Body of pancreas (tissue), 4 donors: Measurements from ENCODE around the gene SAMHD1. TPM values are rescaled to one million over a fixed set of nuclear protein-coding genes. Genes with fewer than 3 reads are reported as not detected.

Experiments used
- ATAC-seq: fragments of 150-250 bp; one replicate; pipeline ENCODE4 v1.9.1; 2016
- DNase-seq, 4 donors: peaks; one replicate each; pipeline ENCODE4 v3.0.0-alpha.2; 2019
- H3K27ac ChIP-seq, 4 donors: fragments of 200-600 bp; sonication (generic); 1 replicate in 3 of 4; 2 replicates in 1 of 4; pipeline versions ENCODE4 v1.5.1 to v1.6.1; 2016 to 2019; ENCODE audit warnings: mild to moderate bottlenecking in 1 of 4, mixed read lengths in 1 of 4, moderate library complexity in 1 of 4
- H3K27me3 ChIP-seq, 2 donors: fragments of 200-600 bp; sonication (generic); one replicate each; pipeline ENCODE4 v1.6.0; 2016; ENCODE audit warnings: mild to moderate bottlenecking in 1 of 2
- H3K36me3 ChIP-seq, 2 donors: fragments of 200-600 bp; sonication (generic); replicated peaks in 1 of 2; 2 replicates each; pipeline ENCODE4 v1.5.1; 2016; ENCODE audit warnings: low read depth in 2 of 2; ENCODE audit not compliant: insufficient read depth in 1 of 2
- H3K4me1 ChIP-seq: fragments of 200-600 bp; sonication (generic); one replicate; pipeline ENCODE4 v1.6.0; 2016
- H3K4me3 ChIP-seq, 2 donors: fragments of 200-600 bp; sonication (generic); 1 replicate in 1 of 2; 2 replicates in 1 of 2; pipeline ENCODE4 v1.5.1; 2016 to 2019
- H3K9me3 ChIP-seq, 3 donors: fragments of 200-600 bp; sonication (generic); 1 replicate in 2 of 3; 2 replicates in 1 of 3; pipeline ENCODE4 v1.5.1; 2016
- POLR2A ChIP-seq, 3 donors: fragments of 450-650 bp; IDR thresholded peaks; one replicate each; pipeline ENCODE4 v1.6.1; 2016; ENCODE audit warnings: antibody characterized with exemption in 3 of 3, mild to moderate bottlenecking in 2 of 3
- WGBS, 2 donors: methylation state at CpG; one replicate each; pipeline ENCODE4 v1.1.5; 2017; 5-methylcytosine and 5-hydroxymethylcytosine counted together
- intact Hi-C: fragments of 100-400 bp; cut with DNase I; formaldehyde crosslinking; loops from one replicate; pipeline ENCODE4 v1.15.1; 2023
- total RNA-seq, 2 donors: library from RNA; depleted of rRNA; stranded (reverse); fragments of >200 nt; gene quantifications; one replicate each; pipeline ENCODE4 v1.1.0, GENCODE V29; 2016
- TF ChIP-seq, protein P1 (sequence below), 7 experiments: fragments of 450-650 bp in 4 of 7; fragments of 200-600 bp in 3 of 7; sonication (generic) in 3 of 7; IDR thresholded peaks; one replicate each; pipeline ENCODE4 v1.5.1; 2016 to 2019; ENCODE audit warnings: antibody characterized with exemption in 7 of 7

SAMHD1 gene
- total RNA-seq, 2 donors from 2014 or later: 87.7 to 116 TPM

- DNase-seq (no peak), ATAC-seq (no peak)
- no peak for TF ChIP-seq POLR2A (IDR thresholded peaks at IDR 0.05)
- TF ChIP-seq, protein P1, sequence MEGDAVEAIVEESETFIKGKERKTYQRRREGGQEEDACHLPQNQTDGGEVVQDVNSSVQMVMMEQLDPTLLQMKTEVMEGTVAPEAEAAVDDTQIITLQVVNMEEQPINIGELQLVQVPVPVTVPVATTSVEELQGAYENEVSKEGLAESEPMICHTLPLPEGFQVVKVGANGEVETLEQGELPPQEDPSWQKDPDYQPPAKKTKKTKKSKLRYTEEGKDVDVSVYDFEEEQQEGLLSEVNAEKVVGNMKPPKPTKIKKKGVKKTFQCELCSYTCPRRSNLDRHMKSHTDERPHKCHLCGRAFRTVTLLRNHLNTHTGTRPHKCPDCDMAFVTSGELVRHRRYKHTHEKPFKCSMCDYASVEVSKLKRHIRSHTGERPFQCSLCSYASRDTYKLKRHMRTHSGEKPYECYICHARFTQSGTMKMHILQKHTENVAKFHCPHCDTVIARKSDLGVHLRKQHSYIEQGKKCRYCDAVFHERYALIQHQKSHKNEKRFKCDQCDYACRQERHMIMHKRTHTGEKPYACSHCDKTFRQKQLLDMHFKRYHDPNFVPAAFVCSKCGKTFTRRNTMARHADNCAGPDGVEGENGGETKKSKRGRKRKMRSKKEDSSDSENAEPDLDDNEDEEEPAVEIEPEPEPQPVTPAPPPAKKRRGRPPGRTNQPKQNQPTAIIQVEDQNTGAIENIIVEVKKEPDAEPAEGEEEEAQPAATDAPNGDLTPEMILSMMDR (IDR thresholded peaks at IDR 0.05): no peak
- WGBS, 2 donors: 56 to 69% methylated on average over 14 to 16 of the region's 16 CpGs
- no peak overlapping the region for H3K27ac ChIP-seq
- no peaks in the 10 kb centered on the region for H3K27me3 ChIP-seq
- H3K4me1 ChIP-seq: no peaks in the 10 kb centered on the region
- H3K9me3 ChIP-seq: no peaks in the 10 kb centered on the region
- H3K36me3 ChIP-seq: no peaks in the 10 kb centered on the region
- intact Hi-C loops: no loop called here
- H3K4me3 ChIP-seq: no peak overlapping the region
Measured at GRCh38 chr20:36871640-36872570, 79.6 kb downstream of the SAMHD1 start.

DNA sequence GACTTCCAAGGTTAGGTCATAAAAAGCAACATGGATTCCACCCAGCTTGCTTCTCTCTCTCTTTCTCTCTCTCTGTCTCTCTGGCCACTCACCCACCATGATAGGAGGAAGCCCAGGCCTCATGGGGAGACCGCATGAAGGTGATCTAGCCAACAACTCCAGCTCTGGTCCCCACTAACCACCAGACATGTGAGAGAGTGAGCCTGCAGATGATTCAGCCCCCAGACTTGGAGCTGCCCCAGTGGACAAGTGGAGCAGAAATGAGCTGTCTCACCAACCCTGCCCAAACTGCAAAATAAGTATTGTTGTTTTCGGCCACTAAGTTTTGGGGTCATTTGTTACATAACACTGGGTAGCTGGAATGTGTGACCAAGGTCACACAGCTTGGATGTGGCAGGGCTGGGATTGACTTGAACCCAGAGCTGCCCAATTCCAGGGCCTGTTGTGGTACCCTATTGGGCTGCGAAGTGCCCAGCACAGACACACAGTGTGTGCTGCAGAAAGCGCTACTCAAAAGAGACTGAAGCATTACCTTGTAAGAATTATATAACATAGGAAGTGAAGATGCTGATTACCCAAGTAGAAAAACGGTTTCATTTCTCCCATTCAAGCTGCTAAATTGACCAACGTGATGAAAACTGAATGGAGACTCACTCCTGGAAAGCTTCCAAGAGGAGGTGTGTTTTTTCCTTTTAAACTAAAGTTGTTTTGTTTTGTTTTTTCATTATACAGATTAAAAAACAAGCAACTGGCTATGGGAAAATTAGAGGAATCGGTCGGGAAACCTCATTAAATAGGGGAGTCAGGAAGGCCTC lies 84.6 kb downstream of the SAMHD1 start:
- DNase-seq: no peak
- H3K4me3 ChIP-seq: no peak overlapping the region
- H3K9me3 ChIP-seq: no peaks in the 10 kb centered on the region
- intact Hi-C loops: no loop called here
- no peak for ATAC-seq
- peaks cover 16% of the 10 kb centered on the region for H3K4me1 ChIP-seq
- TF ChIP-seq POLR2A (IDR thresholded peaks at IDR 0.05): no peak
- TF ChIP-seq, protein P1 (IDR thresholded peaks at IDR 0.05): no peak
- H3K27me3 ChIP-seq: no peaks in the 10 kb centered on the region
- H3K27ac ChIP-seq: no peak overlapping the region
- H3K36me3 ChIP-seq: no peaks in the 10 kb centered on the region
- 74 to 76% methylated on average over 7 to 8 of the region's 8 CpGs for WGBS, 2 donors

DNA sequence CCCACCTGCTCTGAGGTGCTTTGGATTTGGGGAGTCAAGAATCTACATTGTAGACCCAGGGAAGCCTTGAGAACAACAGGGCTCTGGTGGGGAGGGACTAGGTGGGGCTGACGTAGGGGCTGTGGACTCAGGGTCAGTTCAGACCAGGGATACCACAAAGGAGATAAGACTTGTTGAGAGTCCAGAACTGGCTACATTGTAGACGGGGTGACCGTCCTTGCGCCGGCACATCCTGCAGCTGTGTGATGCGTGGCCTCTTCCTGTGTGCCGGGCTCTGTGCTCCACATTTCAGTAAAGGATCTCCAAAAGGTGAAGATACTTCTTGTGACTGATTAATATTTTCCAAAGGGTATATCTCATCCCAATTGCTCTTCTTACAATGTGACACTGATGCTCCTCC lies 85.3 kb downstream of the SAMHD1 start:
- ATAC-seq: no peak
- 87 to 90% methylated on average over 7 of the region's 7 CpGs for whole genome bisulfite sequencing, 2 donors

GRCh38 chr20:36865861-36866149 lies 85.7 kb downstream of the SAMHD1 start:
- no peak for DNase-seq
- no peak for ATAC-seq
- intact Hi-C loops: no loop called here
- Histone ChIP-seq H3K27ac (no peak overlapping the region), H3K27me3 (no peaks in the 10 kb centered on the region), H3K4me3 (no peak overlapping the region), H3K4me1 (peaks cover 24% of the 10 kb centered on the region), H3K36me3 (no peaks in the 10 kb centered on the region), H3K9me3 (no peaks in the 10 kb centered on the region)
- TF ChIP-seq POLR2A (IDR thresholded peaks at IDR 0.05): no peak
- TF ChIP-seq, protein P1 (IDR thresholded peaks at IDR 0.05): no peak

More for the DNA sequence above, 85.3 kb downstream of the SAMHD1 start:
- Histone ChIP-seq H3K27ac (no peak overlapping the region), H3K36me3 (no peaks in the 10 kb centered on the region), H3K9me3 (no peaks in the 10 kb centered on the region), H3K4me1 (peaks cover 23% of the 10 kb centered on the region), H3K27me3 (no peaks in the 10 kb centered on the region), H3K4me3 (no peak overlapping the region)
- no peak for DNase-seq
- TF ChIP-seq, protein P1 (IDR thresholded peaks at IDR 0.05): no peak
- no peak for TF ChIP-seq POLR2A (IDR thresholded peaks at IDR 0.05)
- intact Hi-C loops: no loop called here
